Effector memory CD8-positive, alpha-beta T cell (primary cell): ENCODE results near the gene C11orf97.
"Not testable (repeated sequence)": the region's sequence is repeated elsewhere in the genome, so short reads cannot be mapped to it uniquely, and the experiment has no call there.

Experiments used
- ATAC-seq: fragments of 150-1000 bp; cut with Tn5 transposase; replicated peaks from 2 replicates; pipeline ENCODE4 v1.10.0; 2021; ENCODE audit warnings: mild to moderate bottlenecking, moderate library complexity
- DNase-seq, 3 experiments: peaks; one replicate each; pipeline ENCODE4 v3.0.0; 2021
- H3K27ac Mint-ChIP-seq, 2 donors: one replicate each; pipeline ENCODE4 v1.8.0; 2022; ENCODE audit warnings: mild to moderate bottlenecking in 2 of 2, mixed read lengths in 2 of 2, moderate library complexity in 2 of 2
- H3K27me3 Mint-ChIP-seq, 2 donors: one replicate each; pipeline ENCODE4 v1.8.0; 2022; ENCODE audit warnings: mixed read lengths in 2 of 2
- H3K36me3 Mint-ChIP-seq: one replicate; pipeline ENCODE4 v1.8.0; 2022; ENCODE audit warnings: mild to moderate bottlenecking, moderate library complexity, mixed read lengths; ENCODE audit not compliant: insufficient read depth
- H3K4me1 Mint-ChIP-seq, 2 donors: one replicate each; pipeline ENCODE4 v1.8.0; 2022; ENCODE audit warnings: low read depth in 2 of 2, mixed read lengths in 2 of 2
- H3K4me3 Mint-ChIP-seq, 2 donors: one replicate each; pipeline ENCODE4 v1.8.0; 2022; ENCODE audit warnings: mild to moderate bottlenecking in 2 of 2, mixed read lengths in 2 of 2, moderate library complexity in 2 of 2
- H3K9me3 Mint-ChIP-seq, 2 donors: one replicate each; pipeline ENCODE4 v1.8.0; 2022; ENCODE audit warnings: mixed read lengths in 2 of 2

The C11orf97 gene

GRCh38 chr11:94553938-94554337 lies 41.7 kb downstream of the C11orf97 start:
- H3K9me3 Mint-ChIP-seq, result no peaks in the 10 kb centered on the region
- no peak for ATAC-seq
- H3K36me3 Mint-ChIP-seq, result no peaks in the 10 kb centered on the region
- H3K27me3 Mint-ChIP-seq, result no peaks in the 10 kb centered on the region
- no peak for DNase-seq
- H3K4me3 Mint-ChIP-seq, result no peak overlapping the region
- no peak overlapping the region for H3K27ac Mint-ChIP-seq
- H3K4me1 Mint-ChIP-seq, result peaks cover 3 to 10% of the 10 kb centered on the region in 2 donors

- not testable (repeated sequence) for H3K27me3 Mint-ChIP-seq, H3K4me1 Mint-ChIP-seq, ATAC-seq, H3K4me3 Mint-ChIP-seq, H3K36me3 Mint-ChIP-seq, DNase-seq, H3K9me3 Mint-ChIP-seq
- H3K27ac Mint-ChIP-seq, result peak overlapping the region in 1 of 2 donors; percentile 18
Observed at GRCh38 chr11:94555752-94556329, 43.6 kb downstream of the C11orf97 start.

- Mint-ChIP-seq H3K27me3 (no peaks in the 10 kb centered on the region), H3K27ac (no peak overlapping the region), H3K36me3 (no peaks in the 10 kb centered on the region), H3K9me3 (no peaks in the 10 kb centered on the region), H3K4me3 (no peak overlapping the region), H3K4me1 (peaks cover 0 to 1% of the 10 kb centered on the region in 2 donors)
- no peak for DNase-seq
- ATAC-seq, result no peak
Observed at GRCh38 chr11:94557421-94557820, 45.2 kb downstream of the C11orf97 start.

GRCh38 chr11:94557992-94558391 lies 45.7 kb downstream of the C11orf97 start:
- Mint-ChIP-seq H3K9me3 (no peaks in the 10 kb centered on the region), H3K36me3 (no peaks in the 10 kb centered on the region), H3K27me3 (no peaks in the 10 kb centered on the region), H3K27ac (no peak overlapping the region), H3K4me3 (no peak overlapping the region), H3K4me1 (peaks cover 0 to 1% of the 10 kb centered on the region in 2 donors)
- ATAC-seq (no peak), DNase-seq (no peak)

- H3K9me3 Mint-ChIP-seq, result no peaks in the 10 kb centered on the region
- ATAC-seq (no peak), DNase-seq (no peak)
- peaks cover 0 to 1% of the 10 kb centered on the region in 2 donors for H3K4me1 Mint-ChIP-seq
- no peaks in the 10 kb centered on the region for H3K36me3 Mint-ChIP-seq
- H3K27ac Mint-ChIP-seq, result no peak overlapping the region
- H3K27me3 Mint-ChIP-seq, result no peaks in the 10 kb centered on the region
- H3K4me3 Mint-ChIP-seq, result no peak overlapping the region
Observed at GRCh38 chr11:94558468-94558867, 46.2 kb downstream of the C11orf97 start.

- no peak for ATAC-seq
- H3K27me3 Mint-ChIP-seq, result no peaks in the 10 kb centered on the region
- peaks cover 0 to 1% of the 10 kb centered on the region in 2 donors for H3K4me1 Mint-ChIP-seq
- H3K27ac Mint-ChIP-seq, result no peak overlapping the region
- H3K4me3 Mint-ChIP-seq, result no peak overlapping the region
- no peaks in the 10 kb centered on the region for H3K9me3 Mint-ChIP-seq
- no peaks in the 10 kb centered on the region for H3K36me3 Mint-ChIP-seq
- no peak for DNase-seq
Observed at GRCh38 chr11:94558932-94559331, 46.7 kb downstream of the C11orf97 start.

- H3K36me3 Mint-ChIP-seq, result no peaks in the 10 kb centered on the region
- peaks cover 0 to 1% of the 10 kb centered on the region in 2 donors for H3K4me1 Mint-ChIP-seq
- H3K27ac Mint-ChIP-seq, result no peak overlapping the region
- no peak for DNase-seq
- no peaks in the 10 kb centered on the region for H3K27me3 Mint-ChIP-seq
- no peak overlapping the region for H3K4me3 Mint-ChIP-seq
- no peaks in the 10 kb centered on the region for H3K9me3 Mint-ChIP-seq
- no peak for ATAC-seq
Observed at GRCh38 chr11:94559361-94559760, 47.1 kb downstream of the C11orf97 start.

GRCh38 chr11:94560834-94561233 lies 48.6 kb downstream of the C11orf97 start:
- Mint-ChIP-seq H3K36me3 (no peaks in the 10 kb centered on the region), H3K9me3 (no peaks in the 10 kb centered on the region), H3K27ac (no peak overlapping the region), H3K27me3 (no peaks in the 10 kb centered on the region), H3K4me1 (peaks cover 0 to 1% of the 10 kb centered on the region in 2 donors), H3K4me3 (no peak overlapping the region)
- DNase-seq (no peak), ATAC-seq (no peak)

- ATAC-seq (no peak), DNase-seq (no peak)
- no peaks in the 10 kb centered on the region for H3K36me3 Mint-ChIP-seq
- H3K4me1 Mint-ChIP-seq, result no peaks in the 10 kb centered on the region
- no peak overlapping the region for H3K4me3 Mint-ChIP-seq
- no peaks in the 10 kb centered on the region for H3K27me3 Mint-ChIP-seq
- H3K9me3 Mint-ChIP-seq, result no peaks in the 10 kb centered on the region
- no peak overlapping the region for H3K27ac Mint-ChIP-seq
Observed at GRCh38 chr11:94563176-94563847, 51.1 kb downstream of the C11orf97 start.

- H3K4me1 Mint-ChIP-seq, result no peaks in the 10 kb centered on the region
- H3K27me3 Mint-ChIP-seq, result no peaks in the 10 kb centered on the region
- no peaks in the 10 kb centered on the region for H3K36me3 Mint-ChIP-seq
- ATAC-seq, result no peak
- DNase-seq, result no peak
- H3K27ac Mint-ChIP-seq, result no peak overlapping the region
- no peaks in the 10 kb centered on the region for H3K9me3 Mint-ChIP-seq
- H3K4me3 Mint-ChIP-seq, result no peak overlapping the region
Observed at GRCh38 chr11:94563848-94564467, 51.7 kb downstream of the C11orf97 start.

GRCh38 chr11:94567181-94567670 lies 55.0 kb downstream of the C11orf97 start, which contains the start of gene PIWIL4:
TSS of gene PIWIL4 (plus strand) at chr11:94567368. CDS start at chr11:94567519, 151 bp downstream.
- DNase-seq (no peak), ATAC-seq (no peak)
- Mint-ChIP-seq H3K36me3 (peaks cover 3% of the 10 kb centered on the region), H3K27me3 (no peaks in the 10 kb centered on the region), H3K27ac (no peak within 1 kb of the TSS), H3K4me3 (no peak within 1 kb of the TSS), H3K4me1 (no peaks in the 10 kb centered on the region), H3K9me3 (no peaks in the 10 kb centered on the region)

GRCh38 chr11:94568200-94568599 lies 55.9 kb downstream of the C11orf97 start:
- H3K27me3 Mint-ChIP-seq, result no peaks in the 10 kb centered on the region
- no peak for DNase-seq
- no peak for ATAC-seq
- peaks cover 3% of the 10 kb centered on the region for H3K36me3 Mint-ChIP-seq
- H3K27ac Mint-ChIP-seq, result no peak overlapping the region
- no peaks in the 10 kb centered on the region for H3K9me3 Mint-ChIP-seq
- no peaks in the 10 kb centered on the region for H3K4me1 Mint-ChIP-seq
- H3K4me3 Mint-ChIP-seq, result no peak overlapping the region

GRCh38 chr11:94568717-94569116 lies 56.5 kb downstream of the C11orf97 start:
- ATAC-seq (no peak), DNase-seq (no peak)
- no peak overlapping the region for H3K27ac Mint-ChIP-seq
- no peaks in the 10 kb centered on the region for H3K4me1 Mint-ChIP-seq
- peaks cover 3% of the 10 kb centered on the region for H3K36me3 Mint-ChIP-seq
- H3K27me3 Mint-ChIP-seq, result no peaks in the 10 kb centered on the region
- H3K4me3 Mint-ChIP-seq, result no peak overlapping the region
- no peaks in the 10 kb centered on the region for H3K9me3 Mint-ChIP-seq

- DNase-seq, H3K9me3 Mint-ChIP-seq, H3K4me1 Mint-ChIP-seq, H3K27me3 Mint-ChIP-seq, H3K4me3 Mint-ChIP-seq, ATAC-seq, H3K27ac Mint-ChIP-seq, H3K36me3 Mint-ChIP-seq: not testable (repeated sequence)
Observed at GRCh38 chr11:94572975-94573374, 60.7 kb downstream of the C11orf97 start.
